SK-N-SH (cell line): ENCODE results near the gene SVIL.

Experiments
- CHD2 ChIP-seq: fragments of 150-350 bp; IDR thresholded peaks from 2 replicates; pipeline ENCODE4 v1.6.1; 2018; ENCODE audit warnings: low read length; ENCODE audit not compliant: partially characterized antibody
- CTCF ChIP-seq: fragments of 200-600 bp; sonication (generic); IDR thresholded peaks from 2 replicates; pipeline ENCODE4 v1.6.1; 2017; ENCODE audit warnings: antibody characterized with exemption, mild to moderate bottlenecking, moderate library complexity
- EP300 ChIP-seq, 2 experiments: IDR thresholded peaks; 2 replicates each; pipeline versions ENCODE4 v1.4.0 to v1.6.1; 2012; ENCODE audit warnings: borderline replicate concordance in 1 of 2, low read depth in 1 of 2, low read length in 1 of 2
- FOXM1 ChIP-seq: IDR thresholded peaks from 2 replicates; pipeline ENCODE4 v1.4.0; 2012; ENCODE audit warnings: low read depth, mild to moderate bottlenecking
- GATA2 ChIP-seq: sonication (generic); formaldehyde crosslinking; IDR thresholded peaks from 2 replicates; pipeline ENCODE4 v1.5.0; 2020; ENCODE audit warnings: mild to moderate bottlenecking, missing genetic modification reagents
- POLR2AphosphoS5 ChIP-seq: IDR thresholded peaks from 2 replicates; pipeline ENCODE4 v1.6.1; 2012; ENCODE audit warnings: low read depth, low read length
- TAF1 ChIP-seq: IDR thresholded peaks from 2 replicates; pipeline ENCODE4 v1.6.1; 2012; ENCODE audit warnings: low read depth, mild to moderate bottlenecking, low read length, moderate library complexity, borderline replicate concordance
- TCF12 ChIP-seq: IDR thresholded peaks from 2 replicates; pipeline ENCODE4 v1.4.0; 2012
- TEAD4 ChIP-seq: IDR thresholded peaks from 2 replicates; pipeline ENCODE4 v1.4.0; 2012; ENCODE audit warnings: mild to moderate bottlenecking, borderline replicate concordance; ENCODE audit not compliant: insufficient read depth

DNA sequence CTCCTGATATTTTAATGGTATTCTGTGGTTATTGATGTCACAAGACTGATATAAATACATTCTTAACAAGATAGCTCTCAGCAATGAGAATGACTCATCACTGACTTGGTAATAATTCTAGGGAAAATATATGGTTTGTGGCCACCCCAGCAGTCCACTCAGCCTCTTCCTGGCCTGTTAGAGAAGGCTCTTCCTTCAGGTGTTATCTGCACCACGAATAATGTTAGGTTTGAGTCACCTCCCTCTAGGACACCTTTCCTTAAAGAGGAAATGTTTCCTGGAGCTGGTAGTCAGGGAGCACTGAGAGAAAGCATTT lies 163.3 kb downstream of the SVIL start:
- no peak for TF ChIP-seq CHD2
- peak; percentile 42; the same call in 1 of the 2 replicates for TF ChIP-seq TEAD4
- TF ChIP-seq CTCF = no peak
- peak; percentile 7 to 22; a peak in 2 of 4 replicates for TF ChIP-seq EP300 (IDR thresholded peaks at IDR 0.05; ENCODE audit: borderline replicate concordance in 1 of 2, low read depth in 1 of 2, low read length in 1 of 2)
- TF ChIP-seq POLR2AphosphoS5 = no peak; the same call in 1 of the 2 replicates
- TF ChIP-seq TAF1 = no peak
- TF ChIP-seq GATA2 (CRISPR knock-in tag) = no peak
- peak; percentile 70 for TF ChIP-seq TCF12
- TF ChIP-seq FOXM1 = no peak
